Keratinocyte (primary cell): ENCODE measurements around the gene SND1.

ENCODE experiments used
- EZH2 ChIP-seq: IDR thresholded peaks from one replicate; pipeline ENCODE4 v1.6.1; 2012; ENCODE audit warnings: inconsistent platforms, mild to moderate bottlenecking, low read length, moderate library complexity
- TF ChIP-seq, protein P1 (sequence below), 3 experiments: IDR thresholded peaks in 1 of 3; conservative IDR thresholded peaks in 1 of 3; optimal IDR thresholded peaks in 1 of 3; 2 replicates in 2 of 3; 3 replicates in 1 of 3; pipeline versions ENCODE3 to v1.5.1; 2011; ENCODE audit warnings: low read length in 3 of 3, mild to moderate bottlenecking in 3 of 3, moderate library complexity in 2 of 3, control low read depth in 1 of 3, inconsistent platforms in 1 of 3; ENCODE audit not compliant: insufficient read depth in 2 of 3; ENCODE audit errors: extremely low read depth in 1 of 3

DNA sequence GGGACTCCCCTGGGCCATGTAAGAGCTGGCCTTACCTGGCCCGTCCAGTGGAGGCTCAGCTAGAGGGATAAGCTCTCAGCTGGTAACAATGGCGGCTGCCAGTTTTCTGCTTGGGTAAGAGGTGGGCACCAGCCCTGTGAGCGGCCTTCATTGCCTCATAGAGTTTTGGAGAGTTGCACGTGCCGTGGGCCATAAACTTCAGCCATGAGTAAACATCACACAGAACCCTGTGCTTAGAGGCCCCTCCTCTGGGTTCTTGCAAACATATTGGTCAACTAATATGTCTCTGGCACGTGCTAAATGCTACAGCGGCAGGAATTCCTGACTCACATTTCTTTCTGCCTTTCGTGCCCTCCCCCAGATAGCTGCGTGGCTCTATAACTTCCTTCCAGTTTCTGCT is 485.2 kb downstream of the SND1 start:
- TF ChIP-seq, protein P1, sequence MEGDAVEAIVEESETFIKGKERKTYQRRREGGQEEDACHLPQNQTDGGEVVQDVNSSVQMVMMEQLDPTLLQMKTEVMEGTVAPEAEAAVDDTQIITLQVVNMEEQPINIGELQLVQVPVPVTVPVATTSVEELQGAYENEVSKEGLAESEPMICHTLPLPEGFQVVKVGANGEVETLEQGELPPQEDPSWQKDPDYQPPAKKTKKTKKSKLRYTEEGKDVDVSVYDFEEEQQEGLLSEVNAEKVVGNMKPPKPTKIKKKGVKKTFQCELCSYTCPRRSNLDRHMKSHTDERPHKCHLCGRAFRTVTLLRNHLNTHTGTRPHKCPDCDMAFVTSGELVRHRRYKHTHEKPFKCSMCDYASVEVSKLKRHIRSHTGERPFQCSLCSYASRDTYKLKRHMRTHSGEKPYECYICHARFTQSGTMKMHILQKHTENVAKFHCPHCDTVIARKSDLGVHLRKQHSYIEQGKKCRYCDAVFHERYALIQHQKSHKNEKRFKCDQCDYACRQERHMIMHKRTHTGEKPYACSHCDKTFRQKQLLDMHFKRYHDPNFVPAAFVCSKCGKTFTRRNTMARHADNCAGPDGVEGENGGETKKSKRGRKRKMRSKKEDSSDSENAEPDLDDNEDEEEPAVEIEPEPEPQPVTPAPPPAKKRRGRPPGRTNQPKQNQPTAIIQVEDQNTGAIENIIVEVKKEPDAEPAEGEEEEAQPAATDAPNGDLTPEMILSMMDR (optimal IDR thresholded peaks at IDR 0.05 in 1 of 3, IDR thresholded peaks at IDR 0.05 in 1 of 3, conservative IDR thresholded peaks at IDR 0.05 in 1 of 3; ENCODE audit: extremely low read depth in 1 of 3, insufficient read depth in 2 of 3, low read length in 3 of 3): no peak
- TF ChIP-seq EZH2: no peak
